A549 (cell line): ENCODE measurements around the gene WT1. TPM values are rescaled to one million over a fixed set of nuclear protein-coding genes. Genes with fewer than 3 reads are reported as not detected.

ENCODE experiments used
- ATAC-seq, 2 experiments: fragments of 200-7000 bp in 1 of 2; fragments of >200 bp in 1 of 2; cut with Nextera tagmentation in 1 of 2; cut with Tn5 transposase in 1 of 2; 3 replicates each; pipeline versions ENCODE4 v1.8.0 to v1.9.1; 2018 to 2020; ENCODE audit warnings: mild to moderate bottlenecking in 1 of 2, moderate library complexity in 1 of 2
- CTCF ChIA-PET: fragments of 300-600 bp; sonication (Branson Sonifier 250); formaldehyde crosslinking; extraction: SDS; loops from one replicate; lab custom pipeline; 2021; ENCODE audit warnings: antibody characterized with exemption, inconsistent platforms; lab: Yijun Ruan, JAX
- POLR2A ChIA-PET: fragments of 350-600 bp; formaldehyde crosslinking; extraction: SDS; loops from one replicate; lab custom pipeline; 2021; ENCODE audit warnings: antibody characterized with exemption, inconsistent platforms; lab: Yijun Ruan, JAX
- DNase-seq, 2 experiments: peaks; one replicate each; pipeline versions ENCODE4 v3.0.0 to v3.0.0-alpha.2; 2011 to 2016; ENCODE audit warnings: low read depth in 1 of 2, low spot score in 1 of 2
- FAIRE-seq: peaks from 2 replicates; lab custom pipeline; 2011; peaks lifted over from hg19 to GRCh38; lab: Jason Lieb, UNC
- H3K27ac ChIP-seq, 2 experiments: fragments of >200 bp; sonication (Bioruptor Twin); formaldehyde crosslinking; 3 replicates each; pipeline ENCODE4 v1.5.1; 2016 to 2017
- H3K4me1 ChIP-seq: fragments of >200 bp; sonication (Bioruptor Twin); formaldehyde crosslinking; 3 replicates; pipeline ENCODE4 v1.6.1; 2016
- H3K4me2 ChIP-seq: fragments of >200 bp; sonication (Bioruptor Twin); formaldehyde crosslinking; 3 replicates; pipeline ENCODE4 v1.6.1; 2016
- H3K4me3 ChIP-seq: fragments of >200 bp; sonication (Bioruptor Twin); formaldehyde crosslinking; 3 replicates; pipeline ENCODE4 v1.5.1; 2016
- H3K9me3 ChIP-seq: fragments of >200 bp; sonication (Bioruptor Twin); formaldehyde crosslinking; 3 replicates; pipeline ENCODE4 v1.6.1; 2016
- CBX2 ChIP-seq: fragments of 200-600 bp; sonication (generic); IDR thresholded peaks from 2 replicates; pipeline ENCODE4 v1.6.1; 2016; ENCODE audit warnings: low read depth, mild to moderate bottlenecking, borderline replicate concordance
- CBX8 ChIP-seq: fragments of 200-600 bp; sonication (generic); IDR thresholded peaks from 2 replicates; pipeline ENCODE4 v1.6.1; 2016
- CHD2 ChIP-seq: fragments of 150-350 bp; IDR thresholded peaks from 2 replicates; pipeline ENCODE4 v1.6.1; 2014; ENCODE audit warnings: low read length; ENCODE audit not compliant: partially characterized antibody
- EHF ChIP-seq: fragments of 250-450 bp; sonication (Bioruptor Pico); IDR thresholded peaks from 2 replicates; pipeline ENCODE4 v1.5.0; 2020; ENCODE audit warnings: mild to moderate bottlenecking
- FOSB ChIP-seq: fragments of 250-450 bp; sonication (Bioruptor Pico); IDR thresholded peaks from 2 replicates; pipeline ENCODE4 v1.5.0; 2020; ENCODE audit warnings: mild to moderate bottlenecking, moderate library complexity
- FOSL2 ChIP-seq, 2 experiments: fragments of 450-650 bp in 1 of 2; fragments of >200 bp in 1 of 2; sonication (Bioruptor Twin) in 1 of 2; formaldehyde crosslinking; IDR thresholded peaks; 2 replicates each; pipeline versions ENCODE4 v1.5.0 to v1.6.1; 2016 to 2020; ENCODE audit warnings: mild to moderate bottlenecking in 1 of 2, moderate library complexity in 1 of 2
- KDM1A ChIP-seq: fragments of 200-600 bp; sonication (generic); IDR thresholded peaks from 2 replicates; pipeline ENCODE4 v1.6.1; 2016; ENCODE audit warnings: low read depth, mild to moderate bottlenecking
- MAFK ChIP-seq: fragments of 450-650 bp; IDR thresholded peaks from 2 replicates; pipeline ENCODE4 v1.6.1; 2014; ENCODE audit not compliant: partially characterized antibody
- MAX ChIP-seq: IDR thresholded peaks from 2 replicates; pipeline ENCODE4 v1.6.1; 2012
- MAZ ChIP-seq: fragments of 150-350 bp; IDR thresholded peaks from 2 replicates; pipeline ENCODE4 v1.6.1; 2014; ENCODE audit warnings: antibody characterized with exemption, low read depth, low read length, borderline replicate concordance
- MYC ChIP-seq: IDR thresholded peaks from 2 replicates; pipeline ENCODE4 v1.6.1; 2012; ENCODE audit warnings: mild to moderate bottlenecking, inconsistent platforms, low read length, improper control_type of control experiment, borderline replicate concordance
- NFE2L2 ChIP-seq: fragments of 150-350 bp; conservative IDR thresholded peaks from 2 replicates; pipeline ENCODE4 v1.6.1; 2014; ENCODE audit warnings: low read length
- POLR2A ChIP-seq: IDR thresholded peaks from 2 replicates; pipeline ENCODE4 v1.6.1; 2012; ENCODE audit warnings: mild to moderate bottlenecking, low read length
- RAD21 ChIP-seq, 2 experiments: fragments of >200 bp in 1 of 2; sonication (Bioruptor Twin) in 1 of 2; formaldehyde crosslinking in 1 of 2; IDR thresholded peaks in 1 of 2; conservative IDR thresholded peaks in 1 of 2; 2 replicates in 1 of 2; 3 replicates in 1 of 2; pipeline ENCODE4 v1.6.1; 2012 to 2018; ENCODE audit warnings: inconsistent platforms in 1 of 2
- RARB ChIP-seq: fragments of 250-450 bp; sonication (Bioruptor Pico); IDR thresholded peaks from 2 replicates; pipeline ENCODE4 v1.8.0; 2021; ENCODE audit warnings: mild to moderate bottlenecking, moderate library complexity
- RFX5 ChIP-seq: fragments of 450-650 bp; IDR thresholded peaks from 2 replicates; pipeline ENCODE4 v1.7.1; 2014; ENCODE audit warnings: antibody characterized with exemption, mild to moderate bottlenecking, moderate library complexity
- RNF2 ChIP-seq: fragments of 200-600 bp; sonication (generic); IDR thresholded peaks from 2 replicates; pipeline ENCODE4 v1.6.1; 2016; ENCODE audit warnings: low read depth, mild to moderate bottlenecking, antibody characterized with exemption, moderate library complexity, borderline replicate concordance
- SMC3 ChIP-seq: fragments of >200 bp; sonication (Bioruptor Twin); formaldehyde crosslinking; IDR thresholded peaks from 3 replicates; pipeline ENCODE4 v1.6.1; 2018; ENCODE audit warnings: inconsistent platforms
- SREBF2 ChIP-seq: fragments of 450-650 bp; IDR thresholded peaks from 2 replicates; pipeline ENCODE4 v1.6.1; 2014; ENCODE audit warnings: mild to moderate bottlenecking, moderate library complexity
- TFCP2L1 ChIP-seq: fragments of 250-450 bp; sonication (Bioruptor Pico); IDR thresholded peaks from 2 replicates; pipeline ENCODE4 v1.5.0; 2021; ENCODE audit warnings: mild to moderate bottlenecking
- TP53 ChIP-seq: fragments of 250-450 bp; sonication (Bioruptor Pico); IDR thresholded peaks from 2 replicates; pipeline ENCODE4 v1.5.0; 2021; ENCODE audit warnings: mild to moderate bottlenecking, moderate library complexity
- ZNF302 ChIP-seq: fragments of 250-450 bp; sonication (Bioruptor Pico); IDR thresholded peaks from 2 replicates; pipeline ENCODE4 v1.9.0; 2021; ENCODE audit warnings: inconsistent platforms, mild to moderate bottlenecking, moderate library complexity
- WGBS: methylation state at CpG from one replicate; pipeline ENCODE4 v1.1.6; 2017; ENCODE audit errors: missing lambda C conversion rate; 5-methylcytosine and 5-hydroxymethylcytosine counted together
- polyA plus RNA-seq, 4 experiments: library from polyadenylated mRNA; depleted of rRNA in 3 of 4; stranded (reverse); fragments of >200 nt; fragmentation: RNase III in 1 of 4; extraction: RNeasy Plus Mini Kit Qiagen cat#74134 plus additional on column Dnase treatment in 1 of 4; gene quantifications; 2 replicates in 3 of 4; 3 replicates in 1 of 4; pipeline ENCODE4 v1.2.3, GENCODE V29; 2011 to 2017
- TF ChIP-seq, protein P1 (sequence below): fragments of 450-650 bp; IDR thresholded peaks from 2 replicates; pipeline ENCODE4 v1.6.1; 2014; ENCODE audit warnings: antibody characterized with exemption
- TF ChIP-seq, protein P2 (sequence below): fragments of 200-600 bp; sonication (generic); IDR thresholded peaks from 2 replicates; pipeline ENCODE4 v1.6.1; 2016; ENCODE audit warnings: antibody characterized with exemption, mild to moderate bottlenecking, moderate library complexity
- TF ChIP-seq, protein P3 (sequence below): fragments of >200 bp; sonication (Bioruptor Twin); formaldehyde crosslinking; IDR thresholded peaks from 3 replicates; pipeline ENCODE4 v1.6.1; 2016

The WT1 gene
- polyA plus RNA-seq, 2 of the 4 experiments (the other 2 are of a cell fraction): 2.8 to 4.0 TPM

DNA sequence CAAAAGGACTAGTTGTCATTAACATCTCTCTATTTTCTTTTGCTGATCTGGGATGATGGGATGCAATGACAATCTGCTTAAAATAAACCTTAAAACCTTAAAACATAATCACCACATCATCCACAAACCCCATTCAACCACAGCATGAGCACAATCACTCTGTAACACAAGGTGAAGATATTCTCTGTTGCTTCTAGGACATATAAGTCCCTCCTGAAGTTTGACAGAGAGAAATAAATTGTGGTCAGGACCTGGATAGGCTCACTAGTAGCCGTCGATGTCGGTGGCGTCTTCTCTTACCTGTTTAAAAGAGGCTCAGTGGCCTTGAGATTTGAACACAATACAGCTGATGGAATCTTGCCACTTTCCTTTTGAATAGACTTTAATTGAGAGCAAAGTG is 47.9 kb downstream of the WT1 start:
- no peaks in the 10 kb centered on the region for H3K9me3 ChIP-seq
- ChIA-PET POLR2A (no interaction called here), CTCF (interaction anchor here (0.6 to 2.3 kb wide), 8 partner anchors 7 to 82 kb away, joined by 3 to 9 read pairs (median 4); no protein-coding TSS in a partner anchor)
- no peak for DNase-seq
- TF ChIP-seq MAFK (no peak), CBX8 (no peak), RAD21 (conservative IDR thresholded peaks at IDR 0.05 in 1 of 2, IDR thresholded peaks at IDR 0.05 in 1 of 2) (no peak), ZNF302 (CRISPR knock-in tag) (no peak), CHD2 (no peak), RARB (CRISPR knock-in tag) (no peak), FOSL2 (IDR thresholded peaks at IDR 0.05) (no peak), FOSL2 (CRISPR knock-in tag; IDR thresholded peaks at IDR 0.05) (no peak), MAZ (no peak), POLR2A (no peak), EHF (CRISPR knock-in tag) (no peak), NFE2L2 (no peak), MYC (no peak), SMC3 (no peak), MAX (no peak), RNF2 (no peak), TFCP2L1 (no peak), KDM1A (no peak)
- TF ChIP-seq, protein P1, sequence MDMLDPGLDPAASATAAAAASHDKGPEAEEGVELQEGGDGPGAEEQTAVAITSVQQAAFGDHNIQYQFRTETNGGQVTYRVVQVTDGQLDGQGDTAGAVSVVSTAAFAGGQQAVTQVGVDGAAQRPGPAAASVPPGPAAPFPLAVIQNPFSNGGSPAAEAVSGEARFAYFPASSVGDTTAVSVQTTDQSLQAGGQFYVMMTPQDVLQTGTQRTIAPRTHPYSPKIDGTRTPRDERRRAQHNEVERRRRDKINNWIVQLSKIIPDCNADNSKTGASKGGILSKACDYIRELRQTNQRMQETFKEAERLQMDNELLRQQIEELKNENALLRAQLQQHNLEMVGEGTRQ: no peak
- TF ChIP-seq, protein P2, sequence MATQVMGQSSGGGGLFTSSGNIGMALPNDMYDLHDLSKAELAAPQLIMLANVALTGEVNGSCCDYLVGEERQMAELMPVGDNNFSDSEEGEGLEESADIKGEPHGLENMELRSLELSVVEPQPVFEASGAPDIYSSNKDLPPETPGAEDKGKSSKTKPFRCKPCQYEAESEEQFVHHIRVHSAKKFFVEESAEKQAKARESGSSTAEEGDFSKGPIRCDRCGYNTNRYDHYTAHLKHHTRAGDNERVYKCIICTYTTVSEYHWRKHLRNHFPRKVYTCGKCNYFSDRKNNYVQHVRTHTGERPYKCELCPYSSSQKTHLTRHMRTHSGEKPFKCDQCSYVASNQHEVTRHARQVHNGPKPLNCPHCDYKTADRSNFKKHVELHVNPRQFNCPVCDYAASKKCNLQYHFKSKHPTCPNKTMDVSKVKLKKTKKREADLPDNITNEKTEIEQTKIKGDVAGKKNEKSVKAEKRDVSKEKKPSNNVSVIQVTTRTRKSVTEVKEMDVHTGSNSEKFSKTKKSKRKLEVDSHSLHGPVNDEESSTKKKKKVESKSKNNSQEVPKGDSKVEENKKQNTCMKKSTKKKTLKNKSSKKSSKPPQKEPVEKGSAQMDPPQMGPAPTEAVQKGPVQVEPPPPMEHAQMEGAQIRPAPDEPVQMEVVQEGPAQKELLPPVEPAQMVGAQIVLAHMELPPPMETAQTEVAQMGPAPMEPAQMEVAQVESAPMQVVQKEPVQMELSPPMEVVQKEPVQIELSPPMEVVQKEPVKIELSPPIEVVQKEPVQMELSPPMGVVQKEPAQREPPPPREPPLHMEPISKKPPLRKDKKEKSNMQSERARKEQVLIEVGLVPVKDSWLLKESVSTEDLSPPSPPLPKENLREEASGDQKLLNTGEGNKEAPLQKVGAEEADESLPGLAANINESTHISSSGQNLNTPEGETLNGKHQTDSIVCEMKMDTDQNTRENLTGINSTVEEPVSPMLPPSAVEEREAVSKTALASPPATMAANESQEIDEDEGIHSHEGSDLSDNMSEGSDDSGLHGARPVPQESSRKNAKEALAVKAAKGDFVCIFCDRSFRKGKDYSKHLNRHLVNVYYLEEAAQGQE: no peak
- H3K4me1 ChIP-seq: no peaks in the 10 kb centered on the region
- ATAC-seq: no peak
- FAIRE-seq: no peak
- H3K27ac ChIP-seq: no peak overlapping the region
- no peak overlapping the region for H3K4me3 ChIP-seq
- H3K4me2 ChIP-seq: no peak overlapping the region
- WGBS: 82% methylated on average over 4 of the region's 4 CpGs

DNA sequence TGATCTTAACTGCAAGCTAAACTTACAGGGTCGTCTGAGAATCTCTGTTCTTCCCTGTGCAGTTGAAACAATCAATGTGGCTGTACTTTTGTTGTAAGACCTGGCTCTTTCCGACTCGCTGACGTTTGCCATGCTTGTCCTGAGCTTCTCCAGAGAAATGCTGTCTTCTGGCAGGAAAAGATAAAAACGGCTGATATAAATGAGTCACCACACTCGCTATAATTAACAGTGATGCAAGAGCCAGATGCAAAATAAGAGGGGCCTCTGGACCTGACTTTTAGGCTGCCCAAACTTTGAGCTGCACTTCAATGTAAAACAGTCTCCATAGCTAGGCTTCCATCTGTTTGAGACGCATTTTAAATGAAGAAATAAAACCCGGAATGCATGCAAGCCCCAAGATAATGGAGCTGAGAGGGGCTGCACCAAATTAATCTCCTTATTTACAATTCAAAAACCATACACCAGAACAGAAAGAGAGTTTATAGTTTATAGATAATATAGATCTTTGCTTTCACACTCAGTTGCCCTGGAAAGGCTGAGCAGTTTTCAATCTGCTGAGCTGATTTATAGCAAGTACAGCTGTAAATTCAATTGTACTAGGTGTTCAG is 48.5 kb downstream of the WT1 start:
- Histone ChIP-seq H3K4me1 (no peaks in the 10 kb centered on the region), H3K27ac (no peak overlapping the region), H3K9me3 (no peaks in the 10 kb centered on the region), H3K4me2 (no peak overlapping the region), H3K4me3 (no peak overlapping the region)
- TF ChIP-seq RAD21 (conservative IDR thresholded peaks at IDR 0.05 in 1 of 2, IDR thresholded peaks at IDR 0.05 in 1 of 2): no peak
- TF ChIP-seq, protein P3, sequence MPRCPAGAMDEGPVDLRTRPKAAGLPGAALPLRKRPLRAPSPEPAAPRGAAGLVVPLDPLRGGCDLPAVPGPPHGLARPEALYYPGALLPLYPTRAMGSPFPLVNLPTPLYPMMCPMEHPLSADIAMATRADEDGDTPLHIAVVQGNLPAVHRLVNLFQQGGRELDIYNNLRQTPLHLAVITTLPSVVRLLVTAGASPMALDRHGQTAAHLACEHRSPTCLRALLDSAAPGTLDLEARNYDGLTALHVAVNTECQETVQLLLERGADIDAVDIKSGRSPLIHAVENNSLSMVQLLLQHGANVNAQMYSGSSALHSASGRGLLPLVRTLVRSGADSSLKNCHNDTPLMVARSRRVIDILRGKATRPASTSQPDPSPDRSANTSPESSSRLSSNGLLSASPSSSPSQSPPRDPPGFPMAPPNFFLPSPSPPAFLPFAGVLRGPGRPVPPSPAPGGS: no peak
- TF ChIP-seq CBX8: no peak
- TF ChIP-seq MAX: no peak
- TF ChIP-seq RARB (CRISPR knock-in tag): no peak
- no peak for TF ChIP-seq KDM1A
- no peak for TF ChIP-seq MAFK
- no peak for TF ChIP-seq ZNF302 (CRISPR knock-in tag)
- no peak for TF ChIP-seq FOSB (CRISPR knock-in tag)
- no peak for TF ChIP-seq SREBF2
- no peak for TF ChIP-seq RFX5
- TF ChIP-seq CBX2: no peak
- no peak for TF ChIP-seq POLR2A
- TF ChIP-seq, protein P2: no peak
- no peak for TF ChIP-seq MYC
- TF ChIP-seq MAZ: no peak
- no peak for TF ChIP-seq TP53 (CRISPR knock-in tag)
- no peak for FAIRE-seq
- no peak for ATAC-seq
- WGBS: 48% methylated on average over 8 of the region's 8 CpGs
- ChIA-PET POLR2A (no interaction called here), CTCF (interaction anchor here (0.6 to 2.3 kb wide), 21 partner anchors 8 to 422 kb away, joined by 3 to 11 read pairs (median 4); no protein-coding TSS in a partner anchor)
- DNase-seq: no peak
